Dedifferentiated amniotic fluid mesenchymal stem cell (primary cell): ENCODE measurements around the gene PFKFB3.
"Not testable (repeated sequence)": the region's sequence is repeated elsewhere in the genome, so short reads cannot be mapped to it uniquely, and the experiment has no call there.

Source experiments
- DNase-seq: peaks from one replicate; pipeline ENCODE4 v3.0.0-alpha.2; 2016; ENCODE audit errors: extremely low spot score

The PFKFB3 gene

GRCh38 chr10:6236349-6237198, 33.8 kb downstream of the PFKFB3 start:
- DNase-seq: no peak

GRCh38 chr10:6237199-6237530, 34.4 kb downstream of the PFKFB3 start:
- no peak for DNase-seq

- not testable (repeated sequence) for DNase-seq
Measured at GRCh38 chr10:6238587-6239212, 36.0 kb downstream of the PFKFB3 start.

DNA sequence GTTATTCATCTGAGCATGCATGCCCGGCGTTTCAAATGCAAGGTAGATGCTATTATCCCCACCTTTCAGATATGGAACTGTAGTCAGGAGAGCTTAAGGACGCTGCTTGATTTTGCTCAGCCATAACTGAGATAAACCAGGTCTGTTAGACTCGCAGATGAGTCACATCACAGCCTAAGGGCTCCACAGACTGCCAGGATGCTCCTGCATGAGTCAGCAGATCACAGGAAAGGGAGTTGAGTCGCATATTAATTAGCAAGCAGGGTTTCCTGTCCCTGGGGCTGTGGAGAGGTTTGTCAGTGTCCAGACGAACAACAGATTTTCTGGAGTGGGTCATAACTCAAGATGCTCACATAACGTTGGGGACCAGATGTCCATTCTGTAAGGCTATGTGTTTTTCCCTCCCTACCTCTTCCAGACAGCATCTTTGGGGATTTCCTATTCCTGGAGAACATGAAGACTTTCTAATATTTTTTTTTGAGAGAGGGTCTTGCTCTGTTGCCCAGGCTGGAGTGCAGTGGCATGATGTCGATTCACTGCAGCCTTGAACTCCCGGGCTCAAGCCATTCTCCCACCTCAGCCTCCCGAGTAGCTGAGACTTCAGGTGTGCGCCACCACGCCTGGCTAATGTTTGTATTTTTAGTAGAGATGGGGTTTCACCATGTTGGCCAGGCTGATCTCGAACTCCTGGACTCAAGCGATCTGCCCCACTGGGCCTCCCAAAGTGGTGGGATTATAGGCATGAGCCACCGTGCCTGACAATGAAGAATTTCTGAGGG, 36.7 kb downstream of the PFKFB3 start:
- peak; percentile 96 for DNase-seq

DNA sequence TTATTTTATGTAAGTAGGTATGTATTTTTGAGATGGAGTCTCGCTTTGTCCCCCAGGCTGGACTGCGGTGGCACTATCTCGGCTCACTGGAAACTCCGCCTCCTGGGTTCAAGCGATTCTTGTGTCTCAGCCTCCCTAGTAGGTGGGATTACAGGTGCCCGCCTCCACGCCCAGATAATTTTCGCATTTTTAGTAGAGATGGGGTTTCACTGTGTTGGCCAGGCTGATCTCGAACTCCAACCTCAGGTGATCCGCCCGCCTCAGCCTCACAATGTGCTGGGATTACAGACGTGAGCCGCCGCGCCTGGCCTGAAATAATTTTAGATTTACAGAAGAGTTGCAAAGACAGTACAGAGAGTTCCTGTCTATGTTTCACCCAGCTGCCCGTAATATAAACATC, 37.5 kb downstream of the PFKFB3 start:
- no peak for DNase-seq

- DNase-seq: no peak
Measured at GRCh38 chr10:6242089-6242488, 39.4 kb downstream of the PFKFB3 start.

GRCh38 chr10:6244510-6244909, 41.8 kb downstream of the PFKFB3 start:
- no peak for DNase-seq

DNA sequence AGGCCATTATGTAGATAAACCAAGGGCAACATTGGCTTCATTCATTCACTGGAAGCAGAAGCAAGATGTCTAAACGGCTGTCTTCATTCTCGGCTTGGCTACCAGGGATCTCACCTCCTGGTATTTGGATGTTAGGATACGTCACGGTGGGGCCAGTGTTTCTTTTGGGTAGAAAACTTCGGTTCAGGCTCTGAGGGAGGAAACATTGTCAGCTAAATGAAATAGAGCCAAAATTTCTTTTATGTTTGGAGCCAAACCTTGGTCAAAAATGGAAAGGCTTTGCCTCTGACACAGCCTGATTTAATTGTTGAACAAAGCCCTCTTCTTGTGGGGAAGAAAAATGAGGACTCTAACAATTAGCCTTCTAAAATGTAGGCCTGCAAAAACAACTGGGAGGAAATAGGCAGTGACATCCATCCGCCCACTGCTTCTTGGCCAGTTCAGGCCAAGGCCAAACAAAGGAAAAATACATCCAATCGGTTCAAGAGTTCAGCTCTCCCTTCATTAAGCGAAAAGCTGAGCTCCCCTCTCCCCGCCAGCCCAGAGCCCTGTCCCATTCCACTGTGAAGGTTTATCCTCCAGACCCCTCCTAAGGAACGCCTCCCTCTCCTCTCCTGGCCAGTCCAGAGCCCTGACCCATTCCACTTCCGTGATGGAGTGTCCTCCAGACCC, 44.4 kb downstream of the PFKFB3 start:
- no peak for DNase-seq

- DNase-seq: not testable (repeated sequence)
Measured at GRCh38 chr10:6248908-6249307, 46.2 kb downstream of the PFKFB3 start.

GRCh38 chr10:6249698-6250097, 47.0 kb downstream of the PFKFB3 start:
- no peak for DNase-seq

DNA sequence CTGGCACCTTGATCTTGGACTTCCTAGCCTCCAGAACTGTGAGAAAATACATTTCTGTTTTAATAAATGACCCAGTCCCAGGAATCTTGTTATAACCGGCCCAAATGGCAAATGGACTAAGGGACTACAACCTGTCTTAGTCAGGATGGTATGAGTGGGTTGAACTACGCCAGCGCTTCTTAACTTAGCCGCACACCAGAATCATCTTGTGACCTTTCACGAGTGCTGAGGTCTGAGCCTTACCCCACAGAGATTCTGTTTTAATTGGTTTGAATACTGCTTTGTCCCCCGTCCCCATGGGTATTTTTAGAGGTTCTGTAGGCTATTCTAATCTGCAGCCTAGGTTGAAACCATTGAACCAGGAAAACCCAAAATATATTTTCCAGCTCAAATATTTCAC, 48.0 kb downstream of the PFKFB3 start:
- no peak for DNase-seq

- no peak for DNase-seq
Measured at GRCh38 chr10:6254201-6254600, 51.5 kb downstream of the PFKFB3 start.

GRCh38 chr10:6255548-6256061, 52.9 kb downstream of the PFKFB3 start:
- DNase-seq: no peak

- no peak for DNase-seq
Measured at GRCh38 chr10:6256439-6256838, 53.7 kb downstream of the PFKFB3 start.

- no peak for DNase-seq
Measured at GRCh38 chr10:6259153-6259552, 56.4 kb downstream of the PFKFB3 start.

DNA sequence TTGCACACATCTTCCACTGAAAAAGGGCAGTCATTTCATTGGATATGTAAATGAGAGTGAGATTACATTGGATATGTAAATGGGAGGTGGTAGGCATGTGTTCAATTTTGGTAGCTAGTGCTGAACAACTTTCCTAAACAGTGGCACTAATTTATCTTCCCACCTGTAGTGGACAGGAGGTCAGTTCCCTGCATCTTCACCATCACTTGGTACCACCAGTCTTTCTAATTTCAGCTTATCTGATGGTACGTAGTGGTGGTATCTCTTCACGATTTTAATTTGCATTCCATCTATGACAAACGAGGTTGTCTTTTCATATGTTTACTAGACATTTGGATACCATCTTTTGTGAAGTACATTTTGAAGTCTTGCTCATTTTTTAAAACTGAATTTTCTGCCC, 58.1 kb downstream of the PFKFB3 start:
- DNase-seq: no peak

- no peak for DNase-seq
Measured at GRCh38 chr10:6267941-6268340, 65.2 kb downstream of the PFKFB3 start.

DNA sequence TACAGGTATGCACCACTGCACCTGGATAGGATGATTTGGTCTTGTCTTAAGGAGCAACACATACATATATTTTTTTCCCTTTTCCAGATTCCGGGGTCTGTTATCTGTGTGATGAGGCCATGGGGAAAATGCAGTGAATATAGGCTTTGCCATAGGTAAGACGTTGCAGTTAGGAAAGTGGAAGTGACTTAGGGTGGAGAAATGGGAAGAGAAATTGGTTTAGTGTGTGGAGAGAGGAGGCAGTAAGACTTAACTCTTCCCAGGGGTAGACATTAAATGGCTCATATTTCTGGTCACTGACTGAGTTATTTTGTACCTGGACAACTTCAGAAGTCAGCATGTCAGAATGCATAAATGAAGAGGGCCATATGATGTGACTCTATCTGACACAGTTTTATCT, 66.7 kb downstream of the PFKFB3 start:
- DNase-seq: no peak

- DNase-seq: no peak
Measured at GRCh38 chr10:6269953-6270867, 67.5 kb downstream of the PFKFB3 start.

DNA sequence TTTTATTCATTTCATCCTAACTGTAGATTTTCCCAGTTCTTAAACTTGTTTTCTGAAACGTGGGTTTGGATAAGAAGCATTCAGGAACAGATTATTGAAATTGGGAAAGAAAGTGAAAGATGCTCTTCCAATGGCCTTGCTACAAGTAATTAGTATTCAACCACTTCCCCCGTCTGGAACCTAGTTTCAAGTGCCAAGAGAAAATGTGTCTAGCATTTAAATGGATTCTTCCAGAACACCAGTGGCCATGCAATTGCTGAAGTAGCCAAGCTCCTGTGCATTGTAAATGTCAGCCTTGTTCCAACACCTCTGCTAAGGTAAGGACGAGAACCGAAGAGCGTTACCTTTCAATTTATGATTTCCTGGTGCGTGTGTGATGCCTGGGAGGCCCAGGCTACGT, 68.2 kb downstream of the PFKFB3 start:
- DNase-seq: no peak

DNA sequence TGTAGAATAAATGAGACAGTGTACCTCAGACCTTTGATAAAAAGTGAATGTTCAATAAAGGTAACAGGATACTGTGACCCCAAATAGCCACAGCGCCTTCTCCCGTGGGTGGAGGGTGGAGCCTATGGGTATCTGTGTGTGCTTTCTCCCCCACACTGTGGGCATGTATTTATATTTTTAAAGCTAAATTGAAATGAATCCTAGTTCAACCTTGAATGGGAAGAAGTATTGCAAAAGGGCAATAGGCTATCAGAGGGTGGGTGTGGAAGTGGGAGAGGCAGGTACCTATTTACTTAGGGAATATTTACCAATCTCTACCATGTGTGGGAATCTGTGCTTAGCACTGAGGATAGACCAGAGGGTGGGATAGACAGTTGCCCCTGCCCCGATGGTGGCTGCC, 68.9 kb downstream of the PFKFB3 start:
- no peak for DNase-seq
